GM18907 (cell line): Measurements from ENCODE around the gene CPEB1.

Source experiments
- ATAC-seq: cut with Tn5 transposase; IDR thresholded peaks from one replicate; pipeline ENCODE4 v1.9.1; 2021; ENCODE audit warnings: mild to moderate bottlenecking, moderate library complexity; ENCODE audit not compliant: unreplicated experiment

The CPEB1 gene

DNA sequence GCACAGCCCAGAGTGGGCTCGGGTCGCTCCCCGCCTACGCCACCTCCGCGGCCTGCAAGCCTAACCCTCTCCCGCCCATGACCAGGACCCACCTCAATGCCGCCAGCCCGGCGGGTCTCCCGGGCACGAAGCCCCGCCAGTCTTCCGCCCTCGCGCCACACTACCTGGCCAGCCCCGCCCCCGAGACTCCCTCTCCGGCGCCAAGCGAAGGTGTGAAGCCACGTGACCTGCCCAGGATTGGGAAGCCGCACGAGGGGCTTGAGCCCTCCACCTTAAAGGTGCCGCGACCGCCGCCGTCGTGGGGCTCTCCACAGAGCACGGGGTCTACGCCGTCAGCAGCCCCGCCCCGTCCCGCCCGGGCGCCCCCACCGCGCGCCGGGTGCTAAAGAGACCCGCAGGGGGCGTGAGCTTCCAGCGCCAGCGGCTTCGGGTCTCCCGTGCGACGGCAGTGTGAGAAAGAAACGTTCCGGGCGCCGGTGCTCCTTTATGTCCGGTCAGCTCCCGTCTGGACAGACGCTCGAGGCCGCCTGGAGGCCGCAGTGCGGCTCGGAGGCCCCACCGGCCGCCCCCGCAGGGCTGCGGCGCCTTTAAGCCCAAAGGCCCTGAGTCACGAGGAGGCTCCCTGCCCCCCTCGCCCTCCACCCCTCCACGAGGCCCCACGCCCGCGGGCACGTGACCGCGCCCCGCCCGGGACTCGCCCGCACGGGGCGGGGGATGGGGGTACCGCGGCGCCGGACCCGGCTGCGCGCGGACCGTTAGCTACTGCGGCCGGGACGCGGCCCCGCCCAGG is at the start of gene CPEB1:
Gene CPEB1, minus strand, starts transcription at position 319 of the 790 bp plus-strand sequence. CDS start 18,904 bp downstream, outside the sequence.
- ATAC-seq = peak; percentile 43

DNA sequence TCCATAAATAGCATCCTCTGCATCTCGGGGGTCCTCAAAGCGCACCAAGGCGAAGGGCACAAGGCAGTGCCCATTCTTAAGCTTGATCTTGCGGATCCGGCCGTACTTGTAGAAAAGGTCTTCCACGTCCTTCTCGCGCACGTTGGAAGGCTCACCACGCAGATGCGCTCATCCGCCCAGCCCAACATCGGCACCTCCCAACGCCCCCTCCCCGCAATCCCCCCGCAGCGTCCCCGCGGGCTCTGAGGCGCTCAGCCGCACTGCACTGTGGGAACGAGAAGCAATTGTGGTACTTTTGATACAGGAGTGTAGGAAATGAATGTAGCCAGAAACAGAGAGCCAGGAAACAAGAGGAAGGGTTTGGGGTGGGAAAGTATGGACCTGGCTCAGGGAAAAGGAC is 45.0 kb upstream of the CPEB1 start:
- ATAC-seq = no peak

DNA sequence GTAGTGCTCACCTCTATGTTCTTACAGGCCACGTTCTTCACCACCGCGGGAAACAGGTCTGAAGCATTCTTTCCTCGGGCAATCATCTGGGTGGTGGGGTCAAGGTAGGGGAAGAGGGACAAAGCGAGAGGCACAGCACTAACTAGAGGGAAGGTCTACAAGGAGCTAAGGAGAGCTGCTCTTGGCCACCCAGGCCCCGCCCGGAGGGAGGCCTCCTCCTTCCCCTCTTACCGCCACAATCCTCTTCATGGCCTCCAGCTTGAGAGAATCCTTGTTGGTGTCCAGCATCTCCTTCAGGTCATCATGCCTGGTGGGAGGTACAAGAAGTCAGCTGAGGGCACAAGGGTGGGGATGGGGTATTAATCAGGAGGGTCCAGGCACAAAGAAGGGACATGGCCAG is 42.0 kb upstream of the CPEB1 start:
- ATAC-seq = no peak

DNA sequence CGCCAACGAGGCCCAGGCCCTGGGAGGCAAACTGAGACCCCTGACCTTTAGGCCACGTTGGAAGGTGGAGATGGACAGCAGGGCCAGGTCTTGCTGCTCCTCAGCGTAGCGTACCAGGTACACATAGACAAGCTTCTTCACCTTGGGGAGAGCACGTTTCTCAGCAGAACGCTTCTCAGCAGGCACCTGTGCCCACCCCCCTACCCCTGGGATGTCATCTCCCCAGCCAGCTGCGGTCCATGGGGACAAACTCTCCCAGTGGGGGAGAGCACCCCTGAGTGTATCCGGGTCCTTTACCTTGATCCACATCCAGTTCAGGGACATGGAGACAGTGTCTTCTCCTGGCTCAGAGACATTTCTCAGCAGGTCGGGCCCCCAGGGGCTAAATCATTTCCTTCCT is 41.5 kb upstream of the CPEB1 start:
- ATAC-seq = no peak

DNA sequence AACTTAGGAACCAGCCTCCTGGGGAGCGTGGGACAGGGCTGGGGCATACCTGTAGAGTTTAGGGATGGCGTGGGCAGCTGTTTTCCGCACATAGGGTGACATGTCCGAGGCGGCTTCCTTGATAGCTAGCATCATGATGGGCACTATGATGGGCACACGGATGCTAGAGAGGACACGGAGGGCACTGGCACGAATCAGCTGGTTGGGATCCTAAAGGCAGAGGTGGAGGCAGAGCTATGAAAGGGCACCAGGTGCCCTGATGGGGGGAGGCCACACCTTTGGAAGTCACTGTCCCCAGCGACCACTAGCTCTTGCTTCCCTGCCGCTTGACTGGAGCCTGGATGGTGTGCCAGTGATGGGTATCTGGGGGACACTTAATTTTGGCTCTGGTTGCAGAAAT is 34.2 kb upstream of the CPEB1 start:
- ATAC-seq = no peak

DNA sequence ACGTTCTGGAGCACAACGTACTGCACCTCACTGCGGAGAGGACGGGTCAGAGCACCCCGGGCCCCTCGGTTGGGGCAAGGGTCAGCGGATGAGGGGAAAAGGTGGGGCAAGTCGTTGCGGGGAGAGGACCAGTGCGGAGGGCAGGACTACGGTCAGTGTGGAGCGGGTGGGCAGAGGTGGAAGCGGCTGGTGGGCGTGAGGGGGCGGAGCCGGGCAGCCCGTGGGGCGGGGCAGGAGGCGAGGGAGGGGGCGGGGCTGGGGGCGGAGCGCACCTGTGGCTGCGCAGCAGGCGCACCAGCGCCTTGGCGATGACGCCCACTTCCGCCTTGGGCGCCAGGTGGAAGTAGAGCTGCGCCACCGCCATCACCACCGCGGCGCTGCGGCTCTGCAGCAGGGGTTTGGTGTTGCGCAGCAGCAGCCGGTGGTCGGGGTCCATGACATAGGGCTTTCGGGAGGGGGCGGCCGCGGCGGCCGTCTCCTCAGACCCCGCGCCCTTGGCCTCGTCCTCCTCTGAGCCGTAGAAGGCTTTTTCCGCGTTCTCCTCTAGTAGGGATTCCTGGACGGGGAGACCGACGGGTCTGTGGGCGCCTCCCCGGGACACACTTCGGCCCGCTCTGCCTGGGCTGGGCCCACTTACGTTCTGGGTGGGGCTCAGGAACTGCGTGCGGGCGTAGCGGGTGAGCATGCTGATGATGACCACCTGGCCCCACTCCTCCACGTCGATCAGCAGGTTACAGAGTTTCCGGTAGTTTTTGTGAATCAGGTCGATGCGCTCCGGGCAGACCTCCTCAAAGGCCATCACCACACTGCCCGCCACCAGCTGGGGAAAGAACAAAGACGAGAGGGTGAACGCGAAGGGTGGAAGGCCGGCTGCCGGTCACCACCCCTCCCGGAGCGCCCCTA is 33.3 kb upstream of the CPEB1 start:
- ATAC-seq = peak; percentile 84

DNA sequence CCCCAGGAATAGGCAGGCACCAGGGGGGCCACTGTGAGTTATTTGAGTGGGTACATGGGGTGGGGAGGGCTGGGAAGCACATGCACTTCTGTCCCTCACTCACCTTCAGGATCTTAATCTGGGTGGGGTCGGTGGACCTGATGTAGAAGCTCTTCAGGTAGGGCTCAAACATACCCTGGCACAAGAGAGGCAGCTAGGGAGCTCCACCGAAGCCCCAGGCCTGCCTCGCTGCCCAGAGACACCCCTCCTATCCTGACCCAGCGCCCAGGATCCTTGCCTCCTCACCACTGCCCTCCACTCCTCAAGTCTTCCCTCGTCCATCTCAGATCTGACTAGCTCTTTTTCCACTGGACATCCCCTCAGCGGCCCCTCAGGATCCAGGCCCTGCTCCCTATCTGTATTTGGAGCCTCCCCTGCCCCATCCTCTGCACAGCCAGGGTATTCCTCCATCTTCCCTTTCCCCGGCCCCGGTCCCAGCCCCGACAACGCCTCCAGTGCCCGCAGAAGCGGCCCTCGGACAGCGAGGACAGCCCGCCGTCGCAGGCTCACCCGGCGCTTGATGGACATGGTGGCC is 32.5 kb upstream of the CPEB1 start:
- ATAC-seq = no peak

DNA sequence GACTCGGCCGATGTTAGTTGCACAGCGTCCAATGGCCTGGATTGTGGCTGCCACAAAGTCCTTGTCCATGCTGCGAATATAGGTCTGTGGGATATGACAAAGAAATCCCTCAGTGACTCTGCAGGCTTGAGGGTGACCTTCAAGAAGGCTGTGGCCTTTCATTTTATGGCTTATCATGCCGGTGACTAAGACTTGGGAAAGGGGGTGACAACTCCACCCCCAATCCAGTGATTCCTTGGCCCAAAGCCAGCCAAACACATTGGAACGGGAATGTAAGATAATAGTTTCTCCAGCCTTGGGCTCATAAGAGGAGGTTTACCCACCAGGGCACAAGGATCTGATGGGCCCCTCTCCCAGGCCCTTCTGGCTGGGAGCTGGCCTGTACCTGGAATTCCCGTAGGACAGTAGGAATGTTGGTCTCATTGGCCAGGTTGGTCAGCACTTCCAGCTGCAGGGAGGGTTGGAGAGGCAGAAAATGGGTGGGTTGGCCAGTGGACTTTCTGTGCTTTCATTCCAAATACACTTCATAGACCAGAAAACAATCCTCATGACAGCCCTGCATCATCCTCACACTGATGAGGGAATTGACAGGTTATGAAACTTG is 30.7 kb upstream of the CPEB1 start:
- ATAC-seq = no peak

DNA sequence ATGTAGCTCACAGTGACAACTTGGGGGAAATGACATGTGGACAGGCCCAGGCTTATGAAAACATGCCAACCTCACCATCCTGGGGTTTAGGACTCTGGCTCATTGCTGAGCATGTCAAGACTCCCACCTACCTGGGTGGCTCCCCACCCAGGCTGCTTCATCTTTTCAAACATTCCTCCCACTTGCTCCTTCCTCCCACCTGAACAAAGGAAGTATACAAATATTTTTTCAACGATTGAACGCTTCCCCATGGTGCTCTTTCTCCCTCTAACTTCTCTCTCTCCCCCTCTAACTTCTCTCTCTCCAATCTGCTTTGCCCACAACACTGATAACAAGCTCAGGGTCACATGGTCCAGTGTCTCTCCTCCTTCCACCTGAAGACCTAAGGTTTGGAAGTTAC is 27.7 kb upstream of the CPEB1 start:
- ATAC-seq = no peak

DNA sequence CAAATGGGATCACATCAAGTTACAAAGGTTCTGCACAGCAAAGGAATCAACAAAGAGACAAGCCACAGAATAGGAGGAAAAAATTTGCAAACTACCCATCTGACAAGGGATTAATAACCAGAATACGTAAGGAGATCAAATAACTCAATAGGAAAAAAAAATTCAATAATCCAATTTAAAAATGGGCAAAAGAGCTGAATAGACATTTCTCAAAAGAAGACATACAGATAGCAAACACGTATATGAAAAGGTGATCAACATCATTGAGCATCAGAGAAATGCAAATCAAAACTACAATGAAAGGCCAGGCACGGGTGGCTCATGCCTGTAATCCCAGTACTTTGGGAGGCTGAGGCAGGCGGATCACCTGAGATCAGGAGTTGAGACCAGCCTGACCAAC is 23.5 kb upstream of the CPEB1 start:
- ATAC-seq = no peak

DNA sequence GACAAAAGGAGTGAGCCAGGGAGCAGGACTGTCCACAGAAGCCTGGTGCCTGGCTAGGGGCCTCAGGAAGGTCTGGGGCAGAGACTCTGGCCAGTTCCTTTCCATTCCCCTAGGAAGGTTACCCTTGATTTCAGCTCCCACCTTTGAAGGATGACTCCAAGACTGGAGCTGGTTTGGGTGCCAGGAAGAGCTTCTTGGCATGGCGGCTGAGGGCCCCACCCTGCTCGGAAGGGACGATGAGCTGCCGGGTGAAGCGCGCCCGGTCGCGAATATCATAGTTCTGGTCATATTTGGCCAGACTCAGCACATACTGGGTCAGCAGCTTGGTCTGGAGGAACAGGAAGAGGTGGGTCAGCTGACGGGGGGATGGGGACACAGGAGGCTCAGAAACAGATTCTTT is 19.4 kb upstream of the CPEB1 start:
- ATAC-seq = no peak

DNA sequence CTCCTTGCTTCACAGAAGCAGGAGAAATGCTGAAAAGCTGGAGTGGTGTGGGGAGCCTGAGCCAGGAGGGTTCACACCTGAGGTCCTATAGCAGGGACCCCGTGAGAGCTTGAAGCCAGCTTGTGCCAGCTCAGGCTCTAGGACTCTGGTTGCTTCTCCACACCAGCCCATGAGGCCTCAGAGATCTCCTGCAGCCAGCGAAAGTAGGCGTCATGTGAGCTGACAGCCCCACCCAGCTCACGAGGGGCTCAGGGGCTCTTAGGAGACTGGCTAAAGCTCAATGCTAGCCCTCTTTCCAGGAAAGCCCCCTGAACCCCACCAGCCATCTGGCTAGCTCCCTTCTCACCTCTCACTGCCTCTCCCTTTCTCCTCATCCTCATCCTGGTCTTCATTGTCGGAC is 16.9 kb upstream of the CPEB1 start:
- no peak for ATAC-seq

DNA sequence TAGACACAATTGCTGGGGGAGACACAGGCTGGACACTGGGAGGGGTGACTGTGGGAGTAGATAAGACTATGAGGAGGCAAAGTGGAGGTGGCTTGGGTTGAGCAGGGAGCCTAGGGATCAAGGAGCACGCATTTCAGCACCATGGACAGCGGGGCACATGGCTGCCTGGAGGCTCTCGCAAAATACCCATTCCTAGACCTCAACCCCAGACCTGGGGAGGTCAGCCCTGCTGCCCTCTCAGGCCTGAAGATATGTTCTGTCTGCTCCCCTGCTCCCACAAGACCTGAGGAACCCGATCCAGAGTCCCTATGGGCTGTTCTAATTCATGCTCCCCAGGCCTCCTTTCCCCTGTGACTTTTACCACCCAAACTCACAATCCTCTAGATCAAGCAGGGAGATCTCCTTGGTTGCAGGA is 16.0 kb upstream of the CPEB1 start:
- no peak for ATAC-seq

DNA sequence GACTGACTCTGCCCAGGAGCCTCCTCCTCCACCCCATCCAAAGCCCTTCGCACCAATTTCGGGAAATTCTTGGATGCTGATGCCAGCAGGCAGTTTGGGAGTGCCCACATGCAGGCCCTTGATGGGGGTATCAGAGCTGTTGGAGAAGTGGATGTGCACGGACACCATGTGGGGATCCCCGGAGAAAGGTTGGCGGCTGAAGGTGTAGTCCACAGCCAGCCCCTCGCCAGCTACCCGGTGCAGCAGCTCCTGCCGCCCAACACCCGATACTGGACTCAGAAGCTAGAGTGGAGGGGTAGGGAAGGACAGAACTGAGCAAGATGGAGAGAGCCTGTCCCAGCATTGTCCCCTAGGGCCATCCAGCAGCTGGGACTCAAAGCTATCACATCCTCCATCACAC is 15.5 kb upstream of the CPEB1 start:
- ATAC-seq = no peak

DNA sequence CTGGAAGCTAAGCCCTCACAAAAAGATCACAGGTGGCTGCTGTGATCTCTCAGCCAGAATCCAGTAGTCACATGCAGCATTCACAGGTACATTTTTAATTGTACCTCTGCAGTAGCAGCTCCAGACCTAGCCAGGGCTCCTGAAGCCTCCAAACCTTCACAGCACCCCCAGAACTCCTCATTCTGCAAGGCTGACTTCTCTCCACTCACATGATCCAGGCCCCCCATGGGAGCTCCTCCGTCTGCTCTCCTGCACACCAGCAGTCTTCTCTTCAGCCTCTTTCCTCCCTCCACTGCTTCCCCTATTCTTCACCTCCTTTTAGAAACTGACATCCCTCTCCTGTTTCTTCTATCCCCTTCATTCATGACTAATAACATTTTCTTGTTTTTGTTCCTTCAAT is 13.2 kb upstream of the CPEB1 start:
- no peak for ATAC-seq

DNA sequence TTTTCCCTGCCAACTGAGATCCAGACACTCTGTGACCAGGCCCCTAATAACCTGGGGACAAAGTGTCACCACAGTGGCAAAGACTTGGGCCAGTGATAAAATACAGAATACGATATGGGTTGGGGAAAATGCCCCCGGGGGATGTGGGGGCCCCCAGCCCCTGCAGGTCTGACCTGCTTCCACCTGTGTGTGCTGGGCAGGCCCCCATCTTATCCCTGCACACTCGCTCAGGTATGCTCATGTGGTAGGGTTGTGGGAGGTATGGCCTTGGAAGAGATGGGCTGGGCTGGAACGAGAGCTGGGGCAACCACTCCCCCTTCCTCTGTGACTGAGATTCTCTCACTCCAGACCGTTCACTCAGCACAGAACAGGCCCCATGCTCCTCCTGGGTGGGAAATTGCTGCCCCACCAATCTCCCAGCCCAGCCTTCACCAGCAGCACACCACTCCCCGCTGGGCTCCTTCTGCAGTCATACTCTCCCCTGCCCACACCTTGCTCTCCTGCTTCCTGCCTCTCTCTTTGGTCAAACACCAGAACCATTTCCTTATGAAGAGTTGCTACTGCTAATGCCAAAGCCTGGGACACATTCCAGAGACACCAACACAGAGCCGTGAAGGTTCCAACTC is 9.6 kb upstream of the CPEB1 start:
- no peak for ATAC-seq

DNA sequence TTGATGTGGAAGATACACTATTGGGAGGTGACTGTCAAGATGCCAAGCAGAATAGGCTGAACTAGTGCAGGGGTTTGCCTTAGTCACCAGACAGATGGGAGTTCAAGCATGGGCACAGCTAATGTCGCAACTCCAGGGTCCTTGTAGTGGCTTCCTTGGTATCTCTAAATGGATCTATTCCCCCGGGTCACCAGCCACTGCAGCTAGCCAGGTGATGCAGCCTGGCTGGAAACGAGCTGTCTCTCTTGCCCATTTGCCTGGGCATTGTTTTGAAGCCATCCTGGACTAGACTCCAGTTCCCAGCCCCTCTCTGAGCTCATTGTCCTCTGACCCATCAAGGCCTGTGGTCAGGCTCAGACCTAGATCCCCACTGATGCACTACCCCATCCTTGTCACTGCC is 8.4 kb upstream of the CPEB1 start:
- no peak for ATAC-seq

DNA sequence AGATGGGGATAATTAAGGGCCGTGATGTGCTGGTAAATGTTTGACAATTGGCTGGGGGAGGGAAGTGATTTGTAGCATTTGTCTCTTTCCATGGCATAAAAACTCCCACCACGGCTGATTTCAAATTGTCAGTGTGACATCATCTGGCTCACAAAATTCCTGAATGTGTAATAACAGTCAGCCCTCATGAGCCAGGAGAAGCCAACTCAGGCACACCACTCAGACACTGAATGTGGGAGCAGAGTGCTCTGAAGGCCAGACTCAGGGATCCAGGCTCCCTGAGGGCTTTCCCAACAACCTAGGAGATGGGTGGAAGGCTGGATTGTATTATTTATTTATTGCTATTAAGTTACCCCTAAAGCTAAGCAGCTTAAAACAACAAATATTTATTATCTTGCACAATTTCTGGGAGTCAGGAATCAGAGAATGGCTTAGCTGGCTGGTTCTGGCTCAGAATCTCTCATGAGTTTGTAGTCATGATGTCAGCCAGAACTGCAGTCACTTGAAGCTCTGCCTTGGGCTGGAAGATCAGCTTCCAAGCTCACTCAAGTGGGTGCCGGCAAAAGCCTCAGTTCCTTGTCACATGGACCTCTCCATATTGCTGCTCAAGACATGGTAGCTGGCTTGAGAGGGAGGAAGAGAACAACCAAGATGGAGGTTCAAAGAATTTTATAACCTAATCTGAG is 6.5 kb upstream of the CPEB1 start:
- no peak for ATAC-seq

DNA sequence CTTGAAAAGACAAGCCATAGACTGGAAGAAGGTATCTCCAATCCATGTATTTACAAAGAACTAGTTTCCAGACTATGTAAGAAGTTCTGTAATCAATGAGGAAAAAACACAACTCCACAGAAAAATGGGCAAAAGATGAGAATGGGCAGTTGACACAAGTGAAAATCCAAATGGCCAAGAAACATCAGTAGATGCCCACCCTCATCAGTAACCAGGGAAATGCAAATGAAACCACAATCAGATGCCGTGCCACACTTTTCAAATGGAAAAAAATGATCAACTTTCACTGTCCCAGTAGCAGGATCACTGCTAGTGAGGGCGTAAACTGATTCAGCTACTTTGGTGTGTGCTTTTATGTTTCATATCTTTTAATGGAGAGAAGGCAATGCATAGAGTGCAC is 4.5 kb upstream of the CPEB1 start:
- no peak for ATAC-seq

DNA sequence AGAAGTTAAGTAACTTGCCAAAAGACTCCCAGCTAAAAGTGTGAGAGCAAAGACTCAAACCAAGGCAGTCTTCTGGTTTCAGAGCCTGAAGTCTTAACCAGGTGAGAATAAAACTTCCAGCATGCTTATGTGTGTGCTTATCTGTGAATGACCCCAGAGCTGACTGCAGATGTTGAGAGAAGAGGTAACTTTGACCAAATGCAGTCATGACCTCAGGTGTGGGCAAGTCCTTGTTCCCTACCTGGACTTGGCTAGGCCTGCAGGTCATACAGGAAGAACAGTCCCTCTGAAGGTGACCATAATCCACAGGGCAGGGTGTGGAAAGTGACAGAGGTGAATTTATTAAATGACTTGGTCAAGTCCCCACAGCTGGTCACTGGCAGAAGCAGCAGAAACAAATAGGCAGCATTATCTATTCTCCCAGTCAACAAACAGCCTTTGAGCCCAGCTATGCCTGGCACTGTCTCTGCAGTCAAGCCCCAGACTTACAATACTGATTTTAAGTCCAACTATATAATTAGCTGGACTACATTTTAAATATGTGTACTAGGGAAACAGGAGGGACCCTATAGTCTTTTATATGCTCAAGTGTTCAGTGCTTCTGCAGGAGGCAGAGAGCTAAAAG is 3.0 kb upstream of the CPEB1 start:
- no peak for ATAC-seq
